ENCODE results near the gene TMA7B. TPM values are rescaled to one million over a fixed set of nuclear protein-coding genes. Genes with fewer than 3 reads are reported as not detected.

TMA7B gene
- total and polyA plus RNA-seq, 10 of the 15 experiments (the other 5 are each of a cell fraction or from before 2014, with no cell fraction given): 0.33 to 2.9 (median 1.8) TPM

- TF ChIP-seq ZBTB11 (CRISPR knock-in tag; IDR thresholded peaks at IDR 0.05) (no peak), TAF1 (IDR thresholded peaks at IDR 0.05; ENCODE audit: borderline replicate concordance, low read depth, low read length) (no peak), MTA2 (IDR thresholded peaks at IDR 0.05; ENCODE audit: low read depth) (no peak), NRF1 (conservative IDR thresholded peaks at IDR 0.05; ENCODE audit: low read depth, low read length) (no peak), BHLHE40 (IDR thresholded peaks at IDR 0.05; ENCODE audit: borderline replicate concordance in 1 of 2, low read depth in 2 of 2, low read length in 1 of 2) (no peak), SMAD1 (IDR thresholded peaks at IDR 0.05; ENCODE audit: low read depth, partially characterized antibody) (no peak), CUX1 (IDR thresholded peaks at IDR 0.05; ENCODE audit: insufficient replicate concordance, low read depth, low read length) (no peak)
These were observed 46.3 kb upstream of the TMA7B start (continued) for GRCh38 chr22:39913886-39914285.

Data from GM12878 (cell line).